GM23338 (cell line): ENCODE results near the gene H2BW2. TPM values are rescaled to one million over a fixed set of nuclear protein-coding genes. Genes with fewer than 3 reads are reported as not detected.

ENCODE experiments used
- CREB1 ChIP-seq: fragments of 250-450 bp; sonication (Bioruptor Pico); IDR thresholded peaks from 2 replicates; pipeline ENCODE4 v1.5.0; 2020; ENCODE audit warnings: low read depth, mild to moderate bottlenecking, moderate library complexity
- EZH2 ChIP-seq: fragments of 200-600 bp; sonication (generic); IDR thresholded peaks from one replicate; pipeline ENCODE4 v1.8.0; 2017; ENCODE audit warnings: antibody characterized with exemption, mild to moderate bottlenecking, low read depth; ENCODE audit not compliant: unreplicated experiment
- EZH2phosphoT487 ChIP-seq: fragments of 200-600 bp; sonication (generic); IDR thresholded peaks from one replicate; pipeline ENCODE4 v1.8.1; 2018; ENCODE audit warnings: antibody characterized with exemption; ENCODE audit not compliant: unreplicated experiment
- JUNB ChIP-seq: IDR thresholded peaks from one replicate; pipeline ENCODE4 v1.6.1; 2016; ENCODE audit warnings: antibody characterized with exemption; ENCODE audit not compliant: unreplicated experiment
- REST ChIP-seq: IDR thresholded peaks from one replicate; pipeline ENCODE4 v1.6.1; 2018; ENCODE audit warnings: antibody characterized with exemption; ENCODE audit not compliant: unreplicated experiment
- ZNF331 ChIP-seq: fragments of 250-450 bp; sonication (Bioruptor Pico); IDR thresholded peaks from 2 replicates; pipeline ENCODE4 v1.5.0; 2020; ENCODE audit warnings: low read depth, mild to moderate bottlenecking, moderate library complexity
- ZNF462 ChIP-seq: fragments of 250-450 bp; sonication (Bioruptor Pico); IDR thresholded peaks from 2 replicates; pipeline ENCODE4 v1.5.0; 2020; ENCODE audit warnings: mild to moderate bottlenecking, moderate library complexity
- polyA plus RNA-seq: library from polyadenylated mRNA; unstranded; fragments of >200 nt; fragmentation: Nextera tagmentation; extraction: Ambion mirVana; gene quantifications from 2 replicates; pipeline ENCODE4 v1.2.1, GENCODE V29; 2016
- total RNA-seq: library from RNA; depleted of rRNA; stranded (reverse); fragments of >200 nt; shearing (Covaris generic); gene quantifications from 2 replicates; pipeline ENCODE4 v1.2.3, GENCODE V29; 2014

H2BW2 gene
- total and polyA plus RNA-seq, 2 experiments from 2014 or later, result 0.16 TPM; not detected in 1

- no peak for TF ChIP-seq ZNF462 (CRISPR knock-in tag)
- TF ChIP-seq CREB1, result no peak
- no peak for TF ChIP-seq JUNB
- no peak for TF ChIP-seq EZH2phosphoT487
- TF ChIP-seq EZH2, result no peak
- TF ChIP-seq ZNF331 (CRISPR knock-in tag), result no peak
- TF ChIP-seq REST, result no peak
Measured at GRCh38 chrX:104084534-104085277, 45.0 kb downstream of the H2BW2 start (continued).
